HEK293 (cell line): Measurements from ENCODE around the gene ZDHHC1.

Experiments used
- CTCF ChIA-PET: fragments of 350-600 bp; formaldehyde crosslinking; extraction: SDS; loops from one replicate; lab custom pipeline; 2021; ENCODE audit warnings: antibody characterized with exemption; lab: Yijun Ruan, JAX
- POLR2A ChIA-PET: fragments of 300-600 bp; formaldehyde crosslinking; extraction: SDS; loops from one replicate; lab custom pipeline; 2020; ENCODE audit warnings: antibody characterized with exemption, inconsistent platforms; lab: Yijun Ruan, JAX
- H3K27ac ChIP-seq: fragments of 200-500 bp; sonication (Bioruptor generic); 2 replicates; pipeline ENCODE4 v1.5.1; 2014; ENCODE audit warnings: low read depth, low read length, control low read depth, inconsistent platforms; ENCODE audit errors: extremely low read depth
- H3K36me3 ChIP-seq, 2 experiments: fragments of 200-500 bp in 1 of 2; sonication (Bioruptor generic) in 1 of 2; 1 replicate in 1 of 2; 2 replicates in 1 of 2; pipeline ENCODE4 v1.5.1; 2014 to 2017; ENCODE audit warnings: inconsistent platforms in 2 of 2, low read length in 2 of 2; ENCODE audit not compliant: control insufficient read depth in 2 of 2, insufficient read depth in 1 of 2
- H3K4me1 ChIP-seq: fragments of 200-500 bp; sonication (Bioruptor generic); 2 replicates; pipeline ENCODE4 v1.5.1; 2014; ENCODE audit warnings: mild to moderate bottlenecking, low read length, inconsistent platforms; ENCODE audit not compliant: control insufficient read depth, insufficient read depth
- H3K4me3 ChIP-seq: 2 replicates; pipeline ENCODE4 v1.5.1; 2011; ENCODE audit warnings: low read depth, mild to moderate bottlenecking, control low read depth, low read length, moderate library complexity
- H3K9me3 ChIP-seq: fragments of 200-500 bp; sonication (Bioruptor generic); 2 replicates; pipeline ENCODE4 v1.5.1; 2014; ENCODE audit warnings: low read depth, low read length, inconsistent platforms; ENCODE audit not compliant: control insufficient read depth, insufficient read depth
- KLF1 ChIP-seq: fragments of 450-650 bp; formaldehyde crosslinking; IDR thresholded peaks from 2 replicates; pipeline ENCODE4 v1.5.1; 2016; ENCODE audit warnings: missing biosample characterization, missing genetic modification characterization
- KLF10 ChIP-seq: fragments of 450-650 bp; IDR thresholded peaks from 2 replicates; pipeline ENCODE4 v1.5.1; 2018; ENCODE audit warnings: missing biosample characterization, mild to moderate bottlenecking, missing genetic modification characterization
- MZF1 ChIP-seq: fragments of 450-650 bp; formaldehyde crosslinking; IDR thresholded peaks from 2 replicates; pipeline ENCODE4 v1.5.1; 2017; ENCODE audit warnings: missing biosample characterization, missing genetic modification characterization, borderline replicate concordance
- YY2 ChIP-seq: fragments of 450-650 bp; formaldehyde crosslinking; IDR thresholded peaks from 2 replicates; pipeline ENCODE4 v1.5.1; 2016; ENCODE audit warnings: missing biosample characterization, missing genetic modification characterization
- ZBTB21 ChIP-seq: fragments of 450-650 bp; formaldehyde crosslinking; IDR thresholded peaks from 2 replicates; pipeline ENCODE4 v1.5.1; 2017; ENCODE audit warnings: missing biosample characterization, missing genetic modification characterization
- ZFP3 ChIP-seq: fragments of 450-650 bp; formaldehyde crosslinking; IDR thresholded peaks from 2 replicates; pipeline ENCODE4 v1.5.1; 2016; ENCODE audit warnings: low read depth, missing biosample characterization, missing genetic modification characterization
- ZNF133 ChIP-seq: fragments of 450-650 bp; formaldehyde crosslinking; IDR thresholded peaks from 2 replicates; pipeline ENCODE4 v1.5.1; 2016; ENCODE audit warnings: missing biosample characterization, missing genetic modification characterization
- ZNF138 ChIP-seq: fragments of 450-650 bp; formaldehyde crosslinking; IDR thresholded peaks from 2 replicates; pipeline ENCODE4 v1.5.1; 2016; ENCODE audit warnings: missing biosample characterization, missing genetic modification characterization, borderline replicate concordance
- ZNF16 ChIP-seq: fragments of 450-650 bp; formaldehyde crosslinking; IDR thresholded peaks from 2 replicates; pipeline ENCODE4 v1.5.1; 2016; ENCODE audit warnings: low read depth, missing biosample characterization, missing genetic modification characterization
- ZNF184 ChIP-seq: fragments of 450-650 bp; IDR thresholded peaks from 2 replicates; pipeline ENCODE4 v1.5.1; 2018; ENCODE audit warnings: missing biosample characterization, mild to moderate bottlenecking, missing genetic modification characterization
- ZNF366 ChIP-seq: fragments of 450-650 bp; formaldehyde crosslinking; conservative IDR thresholded peaks from 2 replicates; pipeline ENCODE4 v1.5.1; 2016; ENCODE audit warnings: missing biosample characterization, missing genetic modification characterization
- ZNF404 ChIP-seq: fragments of 450-650 bp; formaldehyde crosslinking; IDR thresholded peaks from 2 replicates; pipeline ENCODE4 v1.5.1; 2017; ENCODE audit warnings: missing biosample characterization, missing genetic modification characterization
- ZNF660 ChIP-seq: fragments of 450-650 bp; IDR thresholded peaks from 2 replicates; pipeline ENCODE4 v1.5.1; 2018; ENCODE audit warnings: missing biosample characterization, mild to moderate bottlenecking, missing genetic modification characterization
- ZNF664 ChIP-seq: fragments of 450-650 bp; formaldehyde crosslinking; IDR thresholded peaks from 2 replicates; pipeline ENCODE4 v1.5.1; 2016; ENCODE audit warnings: missing biosample characterization, missing genetic modification characterization
- ZNF670 ChIP-seq: fragments of 450-650 bp; formaldehyde crosslinking; IDR thresholded peaks from 2 replicates; pipeline ENCODE4 v1.5.1; 2016; ENCODE audit warnings: missing biosample characterization, missing genetic modification characterization, low read depth
- ZNF76 ChIP-seq: fragments of 450-650 bp; formaldehyde crosslinking; IDR thresholded peaks from 2 replicates; pipeline ENCODE4; 2016; ENCODE audit warnings: low read depth, missing biosample characterization, missing genetic modification characterization, borderline replicate concordance
- ZNF768 ChIP-seq: fragments of 450-650 bp; formaldehyde crosslinking; IDR thresholded peaks from 2 replicates; pipeline ENCODE4 v1.5.1; 2018; ENCODE audit warnings: missing biosample characterization, mild to moderate bottlenecking, missing genetic modification characterization
- ZSCAN4 ChIP-seq: fragments of 450-650 bp; formaldehyde crosslinking; IDR thresholded peaks from 2 replicates; pipeline ENCODE4 v1.5.1; 2017; ENCODE audit warnings: missing biosample characterization, missing genetic modification characterization
- TF ChIP-seq, protein P1 (sequence below): fragments of 450-650 bp; IDR thresholded peaks from 2 replicates; pipeline ENCODE4 v1.5.1; 2018; ENCODE audit warnings: missing biosample characterization, missing genetic modification characterization

ZDHHC1 gene

DNA sequence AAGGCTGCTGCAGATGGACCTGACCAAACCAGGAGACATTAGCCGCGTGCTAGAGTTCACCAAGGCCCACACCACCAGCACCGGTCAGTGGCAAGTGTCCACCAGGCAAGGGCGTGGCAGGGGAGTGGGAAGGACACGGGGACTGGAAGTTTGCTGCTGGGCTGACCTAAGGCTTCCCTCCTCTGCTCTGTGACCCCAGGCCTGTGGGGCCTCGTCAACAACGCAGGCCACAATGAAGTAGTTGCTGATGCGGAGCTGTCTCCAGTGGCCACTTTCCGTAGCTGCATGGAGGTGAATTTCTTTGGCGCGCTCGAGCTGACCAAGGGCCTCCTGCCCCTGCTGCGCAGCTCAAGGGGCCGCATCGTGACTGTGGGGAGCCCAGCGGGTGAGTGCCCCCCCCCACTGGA lies 19.5 kb upstream of the ZDHHC1 start (continued):
- TF ChIP-seq ZNF133 (tag by site-specific recombination) (no peak), ZBTB21 (tag by site-specific recombination) (no peak), KLF10 (tag by site-specific recombination) (no peak), ZNF366 (tag by site-specific recombination) (no peak), ZNF76 (tag by site-specific recombination) (no peak), ZNF138 (tag by site-specific recombination) (no peak), ZNF660 (no peak)

DNA sequence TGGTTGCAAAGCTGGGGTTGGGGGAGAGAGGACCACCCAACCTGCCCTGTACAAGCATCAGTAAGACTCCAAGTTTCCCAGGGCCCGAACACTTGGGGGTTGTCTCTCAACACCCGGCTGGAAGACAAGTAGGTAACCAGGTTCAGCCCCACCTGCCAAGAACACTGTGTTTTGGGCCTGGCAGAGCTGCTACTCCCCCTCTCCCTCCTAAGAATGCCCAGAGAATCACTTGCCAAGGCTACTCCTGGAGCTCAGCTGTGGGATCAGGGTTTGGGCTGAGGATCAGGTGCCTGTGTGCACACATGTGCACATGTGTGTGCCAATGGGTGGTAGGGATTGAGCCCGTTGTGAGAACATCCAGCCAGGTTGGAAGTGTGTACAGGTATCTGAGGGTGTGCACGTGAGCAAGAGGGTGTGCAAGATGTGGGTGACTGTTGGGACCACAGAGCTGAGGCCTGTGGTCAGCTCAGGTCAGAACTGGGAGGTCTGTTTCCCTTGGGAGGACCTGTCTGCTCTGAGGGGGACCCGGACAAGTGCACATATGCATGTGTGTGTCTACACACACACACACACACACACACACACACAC lies 16.9 kb upstream of the ZDHHC1 start:
- Histone ChIP-seq H3K27ac (no peak overlapping the region), H3K4me1 (no peaks in the 10 kb centered on the region; the same call in 1 of the 2 replicates), H3K9me3 (no peaks in the 10 kb centered on the region), H3K36me3 (peaks cover 0 to 22% of the 10 kb centered on the region in 2 experiments; a peak in 1 of 3 replicates), H3K4me3 (no peak overlapping the region)
- CTCF ChIA-PET, result interaction anchor here (0.7 to 1.4 kb wide), 4 partner anchors 8 to 173 kb away, joined by 3 to 4 read pairs (median 4); no protein-coding TSS in a partner anchor
- POLR2A ChIA-PET, result interaction anchor here (0.7 to 1.2 kb wide), 3 partner anchors 23 to 169 kb away, joined by 3 to 5 read pairs (median 3); no protein-coding TSS in a partner anchor
- peak; percentile 78 for TF ChIP-seq ZSCAN4 (tag by site-specific recombination)
- no peak for TF ChIP-seq YY2 (tag by site-specific recombination)
- TF ChIP-seq, protein P1, sequence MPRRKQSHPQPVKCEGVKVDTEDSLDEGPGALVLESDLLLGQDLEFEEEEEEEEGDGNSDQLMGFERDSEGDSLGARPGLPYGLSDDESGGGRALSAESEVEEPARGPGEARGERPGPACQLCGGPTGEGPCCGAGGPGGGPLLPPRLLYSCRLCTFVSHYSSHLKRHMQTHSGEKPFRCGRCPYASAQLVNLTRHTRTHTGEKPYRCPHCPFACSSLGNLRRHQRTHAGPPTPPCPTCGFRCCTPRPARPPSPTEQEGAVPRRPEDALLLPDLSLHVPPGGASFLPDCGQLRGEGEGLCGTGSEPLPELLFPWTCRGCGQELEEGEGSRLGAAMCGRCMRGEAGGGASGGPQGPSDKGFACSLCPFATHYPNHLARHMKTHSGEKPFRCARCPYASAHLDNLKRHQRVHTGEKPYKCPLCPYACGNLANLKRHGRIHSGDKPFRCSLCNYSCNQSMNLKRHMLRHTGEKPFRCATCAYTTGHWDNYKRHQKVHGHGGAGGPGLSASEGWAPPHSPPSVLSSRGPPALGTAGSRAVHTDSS (tag by site-specific recombination), result no peak

DNA sequence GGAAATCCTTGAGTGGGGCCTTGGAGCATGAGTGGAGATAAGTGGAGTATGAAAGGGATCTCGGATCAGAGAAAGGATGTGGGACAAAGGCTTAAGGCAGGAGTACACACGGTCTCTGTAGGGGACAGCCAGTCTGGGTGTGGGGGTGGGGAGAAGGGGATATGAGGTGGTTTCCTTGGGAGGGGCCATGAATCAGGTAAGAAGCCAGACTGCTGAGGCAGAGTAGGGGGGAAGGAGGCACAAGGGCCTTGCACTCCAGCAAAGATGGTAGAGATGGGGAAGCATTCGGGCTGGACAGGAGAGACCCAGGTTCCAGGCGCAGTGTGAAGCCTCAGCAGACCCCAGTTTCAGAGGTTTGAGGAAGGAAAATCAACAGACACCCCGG lies 16.2 kb upstream of the ZDHHC1 start:
- Histone ChIP-seq H3K4me1 (no peaks in the 10 kb centered on the region; the same call in 1 of the 2 replicates), H3K9me3 (no peaks in the 10 kb centered on the region), H3K27ac (no peak overlapping the region), H3K36me3 (peaks cover 0 to 15% of the 10 kb centered on the region in 2 experiments; a peak in 1 of 3 replicates), H3K4me3 (no peak overlapping the region)
- CTCF ChIA-PET, result interaction anchor here (0.6 to 1.4 kb wide), 4 partner anchors 32 to 564 kb away, joined by 3 to 4 read pairs (median 3); no protein-coding TSS in a partner anchor
- POLR2A ChIA-PET, result interaction anchor here (0.6 kb wide), 1 partner anchor 24 kb away, joined by 5 read pairs; no protein-coding TSS in a partner anchor
- TF ChIP-seq ZNF184 (no peak), ZNF16 (no peak), ZNF768 (tag by site-specific recombination) (no peak), ZFP3 (no peak), MZF1 (no peak), ZNF664 (tag by site-specific recombination) (no peak), ZNF670 (tag by site-specific recombination) (no peak), ZNF404 (tag by site-specific recombination) (no peak), KLF1 (no peak)
